ENCODE results near the gene WHRN. TPM values are rescaled to one million over a fixed set of nuclear protein-coding genes. Genes with fewer than 3 reads are reported as not detected.

The WHRN gene
- total RNA-seq, 2 experiments from 2014 or later = 19.9 to 20.5 TPM

DNA sequence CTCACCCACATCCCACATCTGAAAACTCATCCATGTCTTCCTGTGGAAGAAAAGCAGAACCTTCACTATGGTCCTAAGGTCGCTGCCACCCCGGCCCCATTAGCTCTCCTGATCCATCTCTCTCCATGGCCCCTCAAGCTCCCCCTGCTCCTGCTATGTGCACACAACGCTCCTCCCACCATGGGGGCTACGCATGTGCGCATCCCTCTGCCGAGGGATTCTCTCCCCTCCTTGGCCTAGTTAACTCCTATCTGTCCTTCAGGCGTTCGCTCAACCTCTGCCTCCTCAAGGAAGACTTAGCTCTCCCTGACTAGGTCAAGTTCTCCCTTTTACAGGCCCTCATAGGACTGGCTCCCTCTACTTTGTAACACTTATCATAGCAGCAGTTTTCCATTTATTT is 127.3 kb downstream of the WHRN start:
- DNase-seq (peak in 1 of 14 experiments; percentile 3), ATAC-seq (ENCODE audit: poor library complexity) (no peak)
- CTCF ChIA-PET = interaction anchor here (1.3 kb wide), 1 partner anchor 109 kb away, joined by 3 read pairs; no protein-coding TSS in a partner anchor
- H3K27ac ChIP-seq (ENCODE audit: low read depth in 1 of 2, low read length in 2 of 2) = peak overlapping the region; percentile 64 to 69
- H3K4me1 Mint-ChIP-seq (ENCODE audit: low read depth) = peaks cover 86% of the 10 kb centered on the region
- peak overlapping the region; percentile 87 for H3K27ac Mint-ChIP-seq
- peak overlapping the region; percentile 67 for H3K4me3 Mint-ChIP-seq
- intact Hi-C loops (cut with DNase I, micrococcal nuclease) = no loop called here
- H3K36me3 Mint-ChIP-seq (ENCODE audit: low read depth) = peaks cover 92% of the 10 kb centered on the region
- TF ChIP-seq, protein P1, sequence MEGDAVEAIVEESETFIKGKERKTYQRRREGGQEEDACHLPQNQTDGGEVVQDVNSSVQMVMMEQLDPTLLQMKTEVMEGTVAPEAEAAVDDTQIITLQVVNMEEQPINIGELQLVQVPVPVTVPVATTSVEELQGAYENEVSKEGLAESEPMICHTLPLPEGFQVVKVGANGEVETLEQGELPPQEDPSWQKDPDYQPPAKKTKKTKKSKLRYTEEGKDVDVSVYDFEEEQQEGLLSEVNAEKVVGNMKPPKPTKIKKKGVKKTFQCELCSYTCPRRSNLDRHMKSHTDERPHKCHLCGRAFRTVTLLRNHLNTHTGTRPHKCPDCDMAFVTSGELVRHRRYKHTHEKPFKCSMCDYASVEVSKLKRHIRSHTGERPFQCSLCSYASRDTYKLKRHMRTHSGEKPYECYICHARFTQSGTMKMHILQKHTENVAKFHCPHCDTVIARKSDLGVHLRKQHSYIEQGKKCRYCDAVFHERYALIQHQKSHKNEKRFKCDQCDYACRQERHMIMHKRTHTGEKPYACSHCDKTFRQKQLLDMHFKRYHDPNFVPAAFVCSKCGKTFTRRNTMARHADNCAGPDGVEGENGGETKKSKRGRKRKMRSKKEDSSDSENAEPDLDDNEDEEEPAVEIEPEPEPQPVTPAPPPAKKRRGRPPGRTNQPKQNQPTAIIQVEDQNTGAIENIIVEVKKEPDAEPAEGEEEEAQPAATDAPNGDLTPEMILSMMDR (IDR thresholded peaks at IDR 0.05) = no peak
- no peaks in the 10 kb centered on the region for H3K9me3 ChIP-seq (ENCODE audit: control insufficient read depth in 1 of 2, insufficient read depth in 1 of 2, low read length in 2 of 2)
- POLR2A ChIA-PET = interaction anchor here (2.1 to 2.5 kb wide), 2 partner anchors 9 to 11 kb away, joined by 11 to 29 read pairs; partner anchors contain the start of gene AKNA
- H3K4me3 ChIP-seq (ENCODE audit: low read length) = no peak overlapping the region
- peaks cover 93% of the 10 kb centered on the region for H3K36me3 ChIP-seq (ENCODE audit: insufficient read depth, low read length)
- no peaks in the 10 kb centered on the region for H3K9me3 Mint-ChIP-seq
- no peaks in the 10 kb centered on the region for H3K27me3 Mint-ChIP-seq
- peaks cover 99% of the 10 kb centered on the region for H3K4me1 ChIP-seq (ENCODE audit: insufficient read depth, low read length)
- no peaks in the 10 kb centered on the region for H3K27me3 ChIP-seq (ENCODE audit: control insufficient read depth in 1 of 2, insufficient read depth in 2 of 2, low read length in 2 of 2)

GRCh38 chr9:114376586-114377445 is 128.5 kb downstream of the WHRN start:
- H3K27ac ChIP-seq (ENCODE audit: low read depth in 1 of 2, low read length in 2 of 2) = peak overlapping the region; percentile 64 to 69
- no peaks in the 10 kb centered on the region for H3K9me3 Mint-ChIP-seq
- H3K27me3 ChIP-seq (ENCODE audit: control insufficient read depth in 1 of 2, insufficient read depth in 2 of 2, low read length in 2 of 2) = no peaks in the 10 kb centered on the region
- peaks cover 86% of the 10 kb centered on the region for H3K36me3 ChIP-seq (ENCODE audit: insufficient read depth, low read length)
- peaks cover 87% of the 10 kb centered on the region for H3K4me1 Mint-ChIP-seq (ENCODE audit: low read depth)
- ChIA-PET POLR2A (interaction anchor here (2.1 to 2.5 kb wide), 2 partner anchors 10 kb away, joined by 11 to 29 read pairs; partner anchors contain the start of gene AKNA), CTCF (interaction anchor here (1.3 kb wide), 1 partner anchor 110 kb away, joined by 3 read pairs; no protein-coding TSS in a partner anchor)
- peak overlapping the region; percentile 87 for H3K27ac Mint-ChIP-seq
- H3K4me3 Mint-ChIP-seq = no peak overlapping the region
- H3K4me1 ChIP-seq (ENCODE audit: insufficient read depth, low read length) = peaks cover 99% of the 10 kb centered on the region
- no peak overlapping the region for H3K4me3 ChIP-seq (ENCODE audit: low read length)
- H3K27me3 Mint-ChIP-seq = no peaks in the 10 kb centered on the region
- intact Hi-C loops (cut with DNase I, micrococcal nuclease) = no loop called here
- TF ChIP-seq, protein P1 (IDR thresholded peaks at IDR 0.05) = no peak
- peak in 1 of 14 experiments; percentile 0 for DNase-seq
- peaks cover 91% of the 10 kb centered on the region for H3K36me3 Mint-ChIP-seq (ENCODE audit: low read depth)
- no peak for ATAC-seq (ENCODE audit: poor library complexity)
- no peaks in the 10 kb centered on the region for H3K9me3 ChIP-seq (ENCODE audit: control insufficient read depth in 1 of 2, insufficient read depth in 1 of 2, low read length in 2 of 2)

- ChIA-PET POLR2A (interaction anchor here (2.1 to 13.0 kb wide), 3 partner anchors 8 to 11 kb away, joined by 11 to 477 read pairs (median 29); partner anchors contain the start of gene AKNA), CTCF (interaction anchor here (0.8 kb wide), 1 partner anchor 12 kb away, joined by 3 read pairs; the partner anchor contains the start of gene AKNA)
- H3K27me3 ChIP-seq (ENCODE audit: control insufficient read depth in 1 of 2, insufficient read depth in 2 of 2, low read length in 2 of 2) = no peaks in the 10 kb centered on the region
- H3K4me1 ChIP-seq (ENCODE audit: insufficient read depth, low read length) = peaks cover 99% of the 10 kb centered on the region
- peaks cover 92% of the 10 kb centered on the region for H3K36me3 Mint-ChIP-seq (ENCODE audit: low read depth)
- intact Hi-C loops (cut with DNase I, micrococcal nuclease) = loop anchor here in 1 of 2 experiments (2.0 kb wide), 1 partner anchor 21 kb away; no protein-coding TSS in a partner anchor
- H3K9me3 ChIP-seq (ENCODE audit: control insufficient read depth in 1 of 2, insufficient read depth in 1 of 2, low read length in 2 of 2) = no peaks in the 10 kb centered on the region
- no peaks in the 10 kb centered on the region for H3K9me3 Mint-ChIP-seq
- TF ChIP-seq, protein P1 (IDR thresholded peaks at IDR 0.05) = no peak
- H3K27ac Mint-ChIP-seq = peak overlapping the region; percentile 81
- H3K36me3 ChIP-seq (ENCODE audit: insufficient read depth, low read length) = peaks cover 87% of the 10 kb centered on the region
- H3K27me3 Mint-ChIP-seq = no peaks in the 10 kb centered on the region
- DNase-seq (peak in 2 of 14 experiments; percentile 38 to 49), ATAC-seq (ENCODE audit: poor library complexity) (no peak)
- H3K4me3 Mint-ChIP-seq = peak overlapping the region; percentile 36
- no peak overlapping the region for H3K4me3 ChIP-seq (ENCODE audit: low read length)
- H3K27ac ChIP-seq (ENCODE audit: low read depth in 1 of 2, low read length in 2 of 2) = peak overlapping the region; percentile 37 to 86
- peaks cover 90% of the 10 kb centered on the region for H3K4me1 Mint-ChIP-seq (ENCODE audit: low read depth)
Observed at GRCh38 chr9:114375386-114376175, 129.7 kb downstream of the WHRN start.
